GM23248 (cell line): ENCODE data around the gene KIF22.

Experiments
- EZH2 ChIP-seq: fragments of 200-600 bp; sonication (generic); IDR thresholded peaks from 2 replicates; pipeline ENCODE4 v1.6.1; 2018; ENCODE audit warnings: antibody characterized with exemption, mild to moderate bottlenecking; ENCODE audit not compliant: insufficient read depth, poor library complexity, severe bottlenecking
- EZH2phosphoT487 ChIP-seq: fragments of 200-600 bp; sonication (generic); IDR thresholded peaks from 2 replicates; pipeline ENCODE4 v1.6.1; 2018; ENCODE audit warnings: antibody characterized with exemption, moderate library complexity, mild to moderate bottlenecking, low read depth; ENCODE audit not compliant: insufficient read depth

DNA sequence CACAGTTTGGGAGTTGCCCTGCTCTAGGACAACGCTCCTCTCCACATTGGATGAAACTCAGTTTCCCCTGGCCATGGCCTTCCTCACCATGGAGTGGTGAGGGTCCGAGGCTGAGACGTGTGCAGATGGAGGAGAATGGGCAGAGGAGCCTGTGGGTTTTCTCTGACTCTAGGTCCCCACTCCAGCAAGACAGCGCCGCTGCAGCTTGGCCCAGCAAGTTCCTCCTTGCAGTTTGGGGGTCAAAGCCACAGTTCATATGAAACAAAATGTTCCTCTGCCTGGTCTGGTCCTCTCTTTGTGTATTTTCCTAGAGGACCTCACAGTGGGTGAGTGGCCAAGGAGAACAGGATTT lies 47.1 kb upstream of the KIF22 start:
- no peak for TF ChIP-seq EZH2
- no peak for TF ChIP-seq EZH2phosphoT487
